ENCODE results near the gene CPED1. TPM values are rescaled to one million over a fixed set of nuclear protein-coding genes. Genes with fewer than 3 reads are reported as not detected.
A peak's percentile ranks its signal among the peaks of the same experiment; 100 is the strongest.

Gene CPED1
- total and polyA plus RNA-seq, 3 donors from 2014 or later = 7.4 to 13.1 (median 11.8) TPM

DNA sequence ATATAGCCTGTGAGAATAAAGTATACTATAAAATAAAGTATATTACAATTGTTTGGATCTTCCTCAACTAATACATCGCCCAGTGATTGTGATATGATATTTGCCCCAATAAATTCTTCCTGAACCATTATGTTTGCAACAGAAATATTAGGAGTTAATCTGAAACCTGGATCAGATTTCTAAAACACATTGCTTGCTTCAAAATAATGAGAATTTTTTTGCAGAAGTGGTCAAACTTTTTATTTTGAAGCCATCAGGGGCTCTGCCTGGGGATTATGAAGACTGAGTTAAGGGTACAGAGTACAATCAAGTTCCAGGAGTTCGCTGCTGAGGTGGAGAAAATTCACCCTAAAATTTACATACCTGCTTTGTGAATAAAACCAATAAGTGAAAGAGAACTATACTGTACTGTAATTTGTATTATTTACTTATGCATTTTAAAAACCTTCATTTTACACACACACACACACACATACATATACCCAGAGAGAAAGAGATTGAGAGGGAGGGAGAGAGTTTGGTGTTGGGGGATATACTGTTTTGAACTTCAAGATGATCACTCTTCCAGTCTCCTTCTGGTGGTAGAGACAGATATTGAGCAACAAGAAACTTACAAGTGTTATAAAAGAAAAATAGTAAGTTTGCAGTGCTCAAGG, 91.9 kb downstream of the CPED1 start:
- intact Hi-C loops (cut with DNase I; ENCODE audit: low total_unique reads) = loop anchor here (5.0 kb wide), 1 partner anchor 93 kb away; the partner anchor contains the start of gene CPED1

DNA sequence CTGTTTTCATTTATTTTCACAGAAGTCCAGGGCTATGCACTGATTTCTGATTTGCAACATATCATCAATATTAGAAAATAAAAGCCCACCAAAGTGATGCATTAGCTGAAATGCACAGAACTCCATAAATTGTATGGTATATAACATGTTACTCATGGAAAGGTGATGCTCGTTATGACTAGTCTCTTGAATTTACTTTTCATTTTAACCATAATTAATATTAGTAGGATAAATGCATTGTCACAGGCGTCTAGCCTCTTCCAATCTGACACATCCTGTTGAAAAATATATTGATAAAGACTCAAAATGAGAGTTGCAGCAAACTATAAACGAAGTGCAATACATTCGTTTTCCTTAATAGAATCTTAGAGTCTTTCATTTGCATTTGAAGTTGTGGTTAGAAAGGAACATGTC, 92.4 kb downstream of the CPED1 start:
- intact Hi-C loops (cut with DNase I; ENCODE audit: low total_unique reads) = loop anchor here (5.0 kb wide), 1 partner anchor 94 kb away; the partner anchor contains the start of gene CPED1
- no peaks in the 10 kb centered on the region for H3K27me3 ChIP-seq
- no peaks in the 10 kb centered on the region for H3K4me1 ChIP-seq
- TF ChIP-seq POLR2A (IDR thresholded peaks at IDR 0.05) = no peak
- TF ChIP-seq, protein P1, sequence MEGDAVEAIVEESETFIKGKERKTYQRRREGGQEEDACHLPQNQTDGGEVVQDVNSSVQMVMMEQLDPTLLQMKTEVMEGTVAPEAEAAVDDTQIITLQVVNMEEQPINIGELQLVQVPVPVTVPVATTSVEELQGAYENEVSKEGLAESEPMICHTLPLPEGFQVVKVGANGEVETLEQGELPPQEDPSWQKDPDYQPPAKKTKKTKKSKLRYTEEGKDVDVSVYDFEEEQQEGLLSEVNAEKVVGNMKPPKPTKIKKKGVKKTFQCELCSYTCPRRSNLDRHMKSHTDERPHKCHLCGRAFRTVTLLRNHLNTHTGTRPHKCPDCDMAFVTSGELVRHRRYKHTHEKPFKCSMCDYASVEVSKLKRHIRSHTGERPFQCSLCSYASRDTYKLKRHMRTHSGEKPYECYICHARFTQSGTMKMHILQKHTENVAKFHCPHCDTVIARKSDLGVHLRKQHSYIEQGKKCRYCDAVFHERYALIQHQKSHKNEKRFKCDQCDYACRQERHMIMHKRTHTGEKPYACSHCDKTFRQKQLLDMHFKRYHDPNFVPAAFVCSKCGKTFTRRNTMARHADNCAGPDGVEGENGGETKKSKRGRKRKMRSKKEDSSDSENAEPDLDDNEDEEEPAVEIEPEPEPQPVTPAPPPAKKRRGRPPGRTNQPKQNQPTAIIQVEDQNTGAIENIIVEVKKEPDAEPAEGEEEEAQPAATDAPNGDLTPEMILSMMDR (IDR thresholded peaks at IDR 0.05) = no peak
- WGBS, 2 donors = 75 to 77% methylated on average over 4 of the region's 4 CpGs
- no peak overlapping the region for H3K27ac ChIP-seq
- no peaks in the 10 kb centered on the region for H3K9me3 ChIP-seq
- no peak for DNase-seq
- no peak overlapping the region for H3K4me3 ChIP-seq
- H3K36me3 ChIP-seq (ENCODE audit: low read depth, missing control alignments) = no peaks in the 10 kb centered on the region

More for the DNA sequence above, 91.9 kb downstream of the CPED1 start:
- DNase-seq = no peak
- TF ChIP-seq, protein P1 (IDR thresholded peaks at IDR 0.05) = no peak
- TF ChIP-seq POLR2A (IDR thresholded peaks at IDR 0.05) = no peak
- no peaks in the 10 kb centered on the region for H3K4me1 ChIP-seq
- H3K4me3 ChIP-seq = no peak overlapping the region
- no peak overlapping the region for H3K27ac ChIP-seq
- 96% methylated on average over 2 of the region's 2 CpGs for WGBS, 2 donors
- H3K9me3 ChIP-seq = no peaks in the 10 kb centered on the region
- no peaks in the 10 kb centered on the region for H3K27me3 ChIP-seq
- H3K36me3 ChIP-seq (ENCODE audit: low read depth, missing control alignments) = no peaks in the 10 kb centered on the region

DNA sequence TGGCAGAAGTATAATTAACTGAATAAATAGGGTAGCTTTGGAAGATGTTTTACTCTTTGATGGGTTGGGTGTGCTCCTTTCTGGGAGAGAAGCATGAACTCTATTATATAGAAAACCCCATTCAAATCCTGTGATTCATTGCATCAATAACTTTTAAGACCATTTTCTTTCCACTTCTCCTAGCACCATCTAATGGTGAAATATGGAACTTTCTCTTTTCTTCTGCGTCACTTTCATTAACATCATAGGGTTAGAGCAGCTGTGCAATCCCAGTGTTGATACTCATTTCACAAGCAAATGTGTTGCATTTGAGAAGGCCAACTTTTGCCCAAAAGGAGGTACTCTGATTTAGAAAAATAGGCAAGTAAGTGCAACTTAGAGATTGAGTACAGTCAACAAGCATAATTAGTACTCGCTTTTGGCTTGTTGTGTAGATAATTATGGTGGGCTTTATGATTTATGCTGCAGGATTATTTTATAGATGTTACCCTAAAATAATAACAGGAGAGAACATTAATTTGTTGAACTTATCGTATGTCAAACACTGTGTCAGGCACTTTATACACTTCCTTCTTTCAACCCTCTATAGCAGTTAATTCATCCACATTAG, 92.9 kb downstream of the CPED1 start:
- Histone ChIP-seq H3K27me3 (no peaks in the 10 kb centered on the region), H3K4me1 (no peaks in the 10 kb centered on the region), H3K27ac (no peak overlapping the region), H3K9me3 (no peaks in the 10 kb centered on the region), H3K4me3 (no peak overlapping the region), H3K36me3 (ENCODE audit: low read depth, missing control alignments) (no peaks in the 10 kb centered on the region)
- intact Hi-C loops (cut with DNase I; ENCODE audit: low total_unique reads) = loop anchor here (5.0 kb wide), 1 partner anchor 94 kb away; the partner anchor contains the start of gene CPED1
- 53 to 68% methylated on average over 3 of the region's 3 CpGs for WGBS, 2 donors
- TF ChIP-seq, protein P1 (IDR thresholded peaks at IDR 0.05) = peak; percentile 50 to 69 (median 58)
- TF ChIP-seq POLR2A (IDR thresholded peaks at IDR 0.05) = no peak
- DNase-seq = no peak

DNA sequence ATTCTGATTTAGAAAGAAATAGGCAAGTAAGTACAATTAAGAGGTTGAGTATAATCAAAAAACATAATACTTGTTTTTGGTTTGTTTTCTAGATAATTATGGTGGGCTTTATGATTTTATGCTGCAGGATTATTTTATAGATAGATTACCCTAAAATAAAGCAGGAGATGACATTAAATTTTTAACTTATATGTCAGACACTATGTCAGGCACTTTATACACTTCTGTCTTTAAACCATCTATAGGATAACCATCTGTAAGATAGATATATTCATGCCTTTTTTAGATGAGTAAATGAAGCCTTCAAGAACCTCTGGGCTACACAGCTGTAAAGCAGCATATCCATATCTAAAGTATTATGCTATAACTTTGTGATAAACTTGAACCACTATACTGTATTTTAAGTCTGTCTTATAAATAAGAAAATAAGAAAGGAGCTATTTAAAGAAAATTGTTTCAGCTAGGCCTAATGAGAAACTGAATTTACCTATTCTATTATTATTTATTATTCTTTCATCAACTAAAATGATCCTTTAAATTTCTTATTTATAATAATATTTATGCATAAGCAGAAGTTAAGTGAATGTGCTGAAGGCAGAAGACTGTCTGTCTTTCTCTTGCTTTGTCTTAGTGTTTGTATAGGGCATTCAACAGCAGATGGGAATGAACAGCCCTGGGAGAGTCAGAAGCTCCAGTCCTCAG, 94.0 kb downstream of the CPED1 start:
- H3K4me3 ChIP-seq = no peak overlapping the region
- TF ChIP-seq POLR2A (IDR thresholded peaks at IDR 0.05) = no peak
- TF ChIP-seq, protein P1 (IDR thresholded peaks at IDR 0.05) = no peak
- no peak overlapping the region for H3K27ac ChIP-seq
- H3K36me3 ChIP-seq (ENCODE audit: low read depth, missing control alignments) = no peaks in the 10 kb centered on the region
- no peaks in the 10 kb centered on the region for H3K9me3 ChIP-seq
- intact Hi-C loops (cut with DNase I; ENCODE audit: low total_unique reads) = loop anchor here (5.0 kb wide), 1 partner anchor 95 kb away; the partner anchor contains the start of gene CPED1
- DNase-seq = no peak
- H3K4me1 ChIP-seq = no peaks in the 10 kb centered on the region
- H3K27me3 ChIP-seq = no peaks in the 10 kb centered on the region

Data from testis (tissue), 3 donors.